ENCODE measurements around the gene TRPM5. TPM values are rescaled to one million over a fixed set of nuclear protein-coding genes. Genes with fewer than 3 reads are reported as not detected.

The TRPM5 gene
- polyA plus RNA-seq, 1 donor (not counting 4 experiments of a cell fraction or from before 2014, with no cell fraction given), result not detected

DNA sequence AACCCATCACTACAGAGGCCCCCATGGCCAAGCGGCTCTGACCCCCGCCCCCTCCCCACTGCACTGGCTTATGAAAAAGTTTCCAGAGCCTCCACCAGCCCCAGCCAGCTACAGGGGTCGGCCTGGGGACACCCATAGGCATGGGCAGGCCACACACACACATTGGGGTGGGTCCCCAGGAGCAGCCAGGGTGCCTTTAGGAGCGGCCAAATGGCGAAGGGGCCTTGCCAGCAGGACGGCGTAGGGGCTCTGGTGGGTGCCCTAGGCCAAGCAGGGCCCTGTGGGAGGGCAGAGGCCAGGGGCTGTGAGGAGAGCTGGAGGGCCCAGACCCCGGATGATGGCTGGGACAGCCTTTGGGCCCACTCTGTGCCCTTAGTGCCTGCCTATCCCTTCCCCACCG, 33.7 kb downstream of the TRPM5 start:
- Histone ChIP-seq H3K9me3 (ENCODE audit: control insufficient read depth, low read depth, low read length) (no peaks in the 10 kb centered on the region), H3K27ac (ENCODE audit: control insufficient read depth, insufficient read depth, low read length) (no peak overlapping the region), H3K9ac (ENCODE audit: control insufficient read depth, extremely low read depth, insufficient read depth, low read length) (no peak overlapping the region), H3K4me3 (ENCODE audit: control insufficient read depth in 2 of 3, extremely low read depth in 1 of 3, insufficient read depth in 2 of 3, low read depth in 1 of 3, low read length in 3 of 3) (no peak overlapping the region), H2AFZ (ENCODE audit: control insufficient read depth, low read length) (no peak overlapping the region), H3K79me2 (ENCODE audit: control insufficient read depth, insufficient read depth, low read length) (no peaks in the 10 kb centered on the region), H4K20me1 (ENCODE audit: control insufficient read depth, extremely low read depth, insufficient read depth, low read length) (no peaks in the 10 kb centered on the region), H3K36me3 (ENCODE audit: control insufficient read depth in 2 of 2, extremely low read depth in 1 of 2, insufficient read depth in 2 of 2, low read length in 2 of 2) (no peaks in the 10 kb centered on the region), H3K9me1 (ENCODE audit: control insufficient read depth, extremely low read depth, insufficient read depth, low read length) (no peaks in the 10 kb centered on the region), H3K4me2 (ENCODE audit: control insufficient read depth, extremely low read depth, insufficient read depth, low read depth, low read length) (no peak overlapping the region), H3K27me3 (ENCODE audit: control insufficient read depth, extremely low read depth, insufficient read depth, low read length) (peaks cover 4% of the 10 kb centered on the region), H3K4me1 (ENCODE audit: control insufficient read depth, extremely low read depth, insufficient read depth, low read length) (no peaks in the 10 kb centered on the region)
- dilution Hi-C loops (cut with MboI; ENCODE audit: extremely low pct_ligation_motif_present, low sequenced_read_pairs), result no loop called here
- TF ChIP-seq, protein P1, sequence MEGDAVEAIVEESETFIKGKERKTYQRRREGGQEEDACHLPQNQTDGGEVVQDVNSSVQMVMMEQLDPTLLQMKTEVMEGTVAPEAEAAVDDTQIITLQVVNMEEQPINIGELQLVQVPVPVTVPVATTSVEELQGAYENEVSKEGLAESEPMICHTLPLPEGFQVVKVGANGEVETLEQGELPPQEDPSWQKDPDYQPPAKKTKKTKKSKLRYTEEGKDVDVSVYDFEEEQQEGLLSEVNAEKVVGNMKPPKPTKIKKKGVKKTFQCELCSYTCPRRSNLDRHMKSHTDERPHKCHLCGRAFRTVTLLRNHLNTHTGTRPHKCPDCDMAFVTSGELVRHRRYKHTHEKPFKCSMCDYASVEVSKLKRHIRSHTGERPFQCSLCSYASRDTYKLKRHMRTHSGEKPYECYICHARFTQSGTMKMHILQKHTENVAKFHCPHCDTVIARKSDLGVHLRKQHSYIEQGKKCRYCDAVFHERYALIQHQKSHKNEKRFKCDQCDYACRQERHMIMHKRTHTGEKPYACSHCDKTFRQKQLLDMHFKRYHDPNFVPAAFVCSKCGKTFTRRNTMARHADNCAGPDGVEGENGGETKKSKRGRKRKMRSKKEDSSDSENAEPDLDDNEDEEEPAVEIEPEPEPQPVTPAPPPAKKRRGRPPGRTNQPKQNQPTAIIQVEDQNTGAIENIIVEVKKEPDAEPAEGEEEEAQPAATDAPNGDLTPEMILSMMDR (optimal IDR thresholded peaks at IDR 0.05 in 1 of 3, IDR thresholded peaks at IDR 0.05 in 1 of 3, conservative IDR thresholded peaks at IDR 0.05 in 1 of 3; ENCODE audit: extremely low read depth in 1 of 3, insufficient read depth in 2 of 3, low read length in 3 of 3), result no peak
- TF ChIP-seq EZH2 (IDR thresholded peaks at IDR 0.05; ENCODE audit: low read length), result no peak
- FAIRE-seq (no peak), DNase-seq (ENCODE audit: low read depth, low spot score) (no peak)

DNA sequence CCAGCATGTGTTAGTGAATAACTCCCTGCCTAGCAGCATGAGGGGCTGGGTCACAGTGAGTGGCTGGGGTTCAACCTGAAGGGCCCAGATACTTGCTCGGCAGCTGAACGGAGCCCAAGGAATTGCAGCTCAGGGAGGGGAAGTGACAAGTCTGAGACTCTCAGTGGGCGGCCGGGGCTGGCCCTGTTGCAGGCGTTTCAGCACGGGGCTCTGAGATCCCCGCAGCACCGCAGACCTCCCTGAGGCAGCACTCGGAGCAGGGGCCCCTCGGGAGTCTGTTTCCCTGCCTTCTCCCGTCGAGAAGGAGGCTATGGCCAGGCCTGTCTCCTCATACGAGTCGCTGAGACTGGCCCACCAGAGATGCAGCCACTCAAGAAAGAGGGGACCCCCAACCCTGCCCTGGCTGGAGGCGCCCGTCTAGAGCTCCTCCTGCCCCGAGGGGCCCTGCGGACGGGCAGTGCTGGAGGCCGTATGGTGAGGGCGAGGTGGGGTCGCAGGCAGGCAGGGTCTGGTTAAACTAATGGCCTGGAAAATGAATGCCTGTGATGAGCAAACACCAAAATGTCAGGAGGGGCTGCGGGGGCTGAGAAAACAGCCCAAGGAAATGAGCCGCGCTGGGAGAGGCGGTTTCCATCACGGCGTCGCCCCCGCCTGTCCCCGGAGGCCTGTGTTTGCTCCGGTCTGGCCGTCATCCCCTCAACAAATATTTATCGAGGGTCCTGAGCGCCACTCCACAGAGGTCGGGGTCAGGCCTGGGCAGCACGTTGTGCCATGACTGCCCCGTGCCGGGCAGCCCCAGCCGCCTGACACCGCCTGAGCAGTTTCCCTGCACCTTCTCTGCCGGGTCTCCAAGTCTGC, 34.5 kb downstream of the TRPM5 start:
- FAIRE-seq, result no peak
- Histone ChIP-seq H3K27ac (ENCODE audit: control insufficient read depth, insufficient read depth, low read length) (no peak overlapping the region), H4K20me1 (ENCODE audit: control insufficient read depth, extremely low read depth, insufficient read depth, low read length) (no peaks in the 10 kb centered on the region), H3K9ac (ENCODE audit: control insufficient read depth, extremely low read depth, insufficient read depth, low read length) (no peak overlapping the region), H3K4me1 (ENCODE audit: control insufficient read depth, extremely low read depth, insufficient read depth, low read length) (no peaks in the 10 kb centered on the region), H3K27me3 (ENCODE audit: control insufficient read depth, extremely low read depth, insufficient read depth, low read length) (peaks cover 4% of the 10 kb centered on the region), H3K79me2 (ENCODE audit: control insufficient read depth, insufficient read depth, low read length) (no peaks in the 10 kb centered on the region), H3K9me3 (ENCODE audit: control insufficient read depth, low read depth, low read length) (no peaks in the 10 kb centered on the region), H3K36me3 (ENCODE audit: control insufficient read depth in 2 of 2, extremely low read depth in 1 of 2, insufficient read depth in 2 of 2, low read length in 2 of 2) (no peaks in the 10 kb centered on the region), H3K4me3 (ENCODE audit: control insufficient read depth in 2 of 3, extremely low read depth in 1 of 3, insufficient read depth in 2 of 3, low read depth in 1 of 3, low read length in 3 of 3) (no peak overlapping the region), H2AFZ (ENCODE audit: control insufficient read depth, low read length) (no peak overlapping the region), H3K9me1 (ENCODE audit: control insufficient read depth, extremely low read depth, insufficient read depth, low read length) (no peaks in the 10 kb centered on the region), H3K4me2 (ENCODE audit: control insufficient read depth, extremely low read depth, insufficient read depth, low read depth, low read length) (no peak overlapping the region)
- TF ChIP-seq EZH2 (IDR thresholded peaks at IDR 0.05; ENCODE audit: low read length), result no peak
- TF ChIP-seq, protein P1 (optimal IDR thresholded peaks at IDR 0.05 in 1 of 3, IDR thresholded peaks at IDR 0.05 in 1 of 3, conservative IDR thresholded peaks at IDR 0.05 in 1 of 3; ENCODE audit: extremely low read depth in 1 of 3, insufficient read depth in 2 of 3, low read length in 3 of 3), result no peak
- dilution Hi-C loops (cut with MboI; ENCODE audit: extremely low pct_ligation_motif_present, low sequenced_read_pairs), result no loop called here
- no peak for DNase-seq (ENCODE audit: low read depth, low spot score)
